Vagina (tissue), 2 donors: Measurements from ENCODE around the gene KLHDC8A.

Source experiments
- POLR2A ChIP-seq, 2 donors: fragments of 450-650 bp; IDR thresholded peaks; one replicate each; pipeline ENCODE4 v1.6.1; 2017; ENCODE audit warnings: antibody characterized with exemption in 2 of 2, mild to moderate bottlenecking in 2 of 2, moderate library complexity in 2 of 2
- POLR2AphosphoS5 ChIP-seq, 2 donors: sonication (generic); formaldehyde crosslinking; IDR thresholded peaks; one replicate each; pipeline ENCODE4 v1.9.0; 2017; ENCODE audit warnings: antibody characterized with exemption in 2 of 2, mild to moderate bottlenecking in 2 of 2, low read depth in 1 of 2; ENCODE audit not compliant: insufficient read depth in 1 of 2
- TF ChIP-seq, protein P1 (sequence below), 3 experiments: fragments of 450-650 bp in 2 of 3; fragments of 200-600 bp in 1 of 3; sonication (generic) in 1 of 3; IDR thresholded peaks; one replicate each; pipeline ENCODE4 v1.5.1; 2017 to 2019; ENCODE audit warnings: antibody characterized with exemption in 3 of 3, mild to moderate bottlenecking in 2 of 3, moderate library complexity in 2 of 3

DNA sequence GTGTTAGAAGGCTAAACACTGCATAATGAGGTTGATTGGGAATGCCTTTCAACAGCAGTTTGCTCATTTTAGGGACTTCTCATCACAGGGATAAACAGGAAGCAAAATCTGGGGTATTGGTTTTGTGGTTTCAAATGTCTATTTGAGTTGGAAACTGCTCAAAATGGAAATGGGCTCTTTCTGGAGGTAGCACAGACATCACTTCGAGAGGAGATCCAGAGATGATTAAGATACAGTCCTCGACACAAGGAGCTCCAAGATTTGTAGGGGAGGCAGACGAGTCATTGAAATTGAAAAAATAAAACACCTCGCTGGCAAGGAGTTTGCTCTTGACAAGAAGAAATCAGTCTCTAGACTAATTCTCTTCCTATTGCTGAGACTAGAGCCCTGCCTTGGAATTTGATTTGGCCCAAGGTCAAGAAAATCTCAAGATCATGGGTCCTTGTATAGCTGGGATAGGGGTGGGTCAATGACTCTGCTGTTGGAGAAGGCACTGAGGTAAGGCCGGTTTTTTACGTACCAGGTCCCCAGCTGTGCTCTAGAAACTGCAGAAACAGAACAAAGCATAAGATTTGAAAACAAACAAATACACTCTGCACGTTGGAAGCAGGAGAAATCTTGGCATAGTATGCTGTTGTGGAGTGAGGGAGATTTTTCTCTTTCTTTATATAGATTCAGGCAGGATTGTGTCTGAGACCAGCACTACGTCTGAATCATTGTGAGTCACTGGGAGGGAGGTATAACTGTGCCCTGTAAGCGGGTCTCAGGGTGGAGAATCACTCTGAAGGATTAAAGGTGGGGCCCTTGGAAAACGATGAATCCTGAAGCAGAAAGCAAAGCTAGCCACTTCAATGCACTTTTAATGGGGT, 17.7 kb upstream of the KLHDC8A start:
- TF ChIP-seq, protein P1, sequence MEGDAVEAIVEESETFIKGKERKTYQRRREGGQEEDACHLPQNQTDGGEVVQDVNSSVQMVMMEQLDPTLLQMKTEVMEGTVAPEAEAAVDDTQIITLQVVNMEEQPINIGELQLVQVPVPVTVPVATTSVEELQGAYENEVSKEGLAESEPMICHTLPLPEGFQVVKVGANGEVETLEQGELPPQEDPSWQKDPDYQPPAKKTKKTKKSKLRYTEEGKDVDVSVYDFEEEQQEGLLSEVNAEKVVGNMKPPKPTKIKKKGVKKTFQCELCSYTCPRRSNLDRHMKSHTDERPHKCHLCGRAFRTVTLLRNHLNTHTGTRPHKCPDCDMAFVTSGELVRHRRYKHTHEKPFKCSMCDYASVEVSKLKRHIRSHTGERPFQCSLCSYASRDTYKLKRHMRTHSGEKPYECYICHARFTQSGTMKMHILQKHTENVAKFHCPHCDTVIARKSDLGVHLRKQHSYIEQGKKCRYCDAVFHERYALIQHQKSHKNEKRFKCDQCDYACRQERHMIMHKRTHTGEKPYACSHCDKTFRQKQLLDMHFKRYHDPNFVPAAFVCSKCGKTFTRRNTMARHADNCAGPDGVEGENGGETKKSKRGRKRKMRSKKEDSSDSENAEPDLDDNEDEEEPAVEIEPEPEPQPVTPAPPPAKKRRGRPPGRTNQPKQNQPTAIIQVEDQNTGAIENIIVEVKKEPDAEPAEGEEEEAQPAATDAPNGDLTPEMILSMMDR (IDR thresholded peaks at IDR 0.05), result no peak
- TF ChIP-seq POLR2A (IDR thresholded peaks at IDR 0.05) (no peak), POLR2AphosphoS5 (IDR thresholded peaks at IDR 0.05; ENCODE audit: insufficient read depth in 1 of 2, low read depth in 1 of 2) (no peak)
